Measurements from ENCODE around the gene CACUL1. TPM values are rescaled to one million over a fixed set of nuclear protein-coding genes. Genes with fewer than 3 reads are reported as not detected.
"Not testable (repeated sequence)": the region's sequence is repeated elsewhere in the genome, so short reads cannot be mapped to it uniquely, and the experiment has no call there.

CACUL1 gene
- total RNA-seq, 2 experiments from 2014 or later = 12.0 to 27.6 TPM

DNA sequence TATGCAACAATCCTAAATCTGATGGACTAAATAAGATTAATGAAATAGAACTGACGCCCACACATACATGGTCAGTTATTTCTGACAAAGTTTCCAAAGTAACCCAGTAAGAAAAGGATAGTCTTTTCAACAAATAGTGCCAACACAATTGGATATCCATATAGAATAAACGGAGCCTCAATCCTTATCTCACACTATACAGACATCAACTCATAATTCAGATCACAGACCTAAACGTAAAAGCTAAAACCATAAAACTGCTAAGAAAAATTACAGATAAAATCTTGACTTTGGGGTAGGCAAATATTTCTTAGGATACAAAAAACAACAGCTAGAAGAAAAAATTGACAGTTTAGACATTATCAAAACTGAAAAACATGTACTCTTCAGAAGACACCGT lies 8.5 kb downstream of the CACUL1 start:
- intact Hi-C loops (cut with micrococcal nuclease; ENCODE audit: unreplicated experiment) = no loop called here
- BruUV-seq (replicated peaks) = no TSS peak
- CTCF ChIA-PET (ENCODE audit: unreplicated experiment) = no interaction called here

DNA sequence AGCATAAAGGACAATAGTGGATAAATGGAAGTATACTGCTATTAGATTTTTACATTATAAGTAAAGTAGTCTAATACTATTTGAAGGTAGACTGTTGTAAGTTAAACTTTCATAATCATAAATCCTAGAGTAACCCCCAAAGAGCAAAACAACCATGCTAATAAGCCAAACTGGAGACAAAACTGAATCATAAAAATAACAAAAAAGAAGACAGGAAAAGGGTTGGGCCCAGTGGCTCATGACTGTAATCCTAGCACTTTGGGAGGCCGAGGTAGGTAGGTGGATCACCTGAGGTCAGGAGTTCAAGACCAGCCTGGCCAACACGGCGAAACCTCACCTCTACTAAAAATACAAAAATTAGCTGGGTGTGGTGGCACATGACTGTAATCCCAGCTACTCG lies 9.7 kb downstream of the CACUL1 start:
- H3K27ac ChIP-seq (ENCODE audit: low read depth, low read length, poor library complexity, severe bottlenecking) = no peak overlapping the region
- CTCF ChIA-PET (ENCODE audit: unreplicated experiment) = no interaction called here
- POLR2A ChIA-PET = no interaction called here
- intact Hi-C loops (cut with micrococcal nuclease; ENCODE audit: unreplicated experiment) = no loop called here
- no peak overlapping the region for H2AFZ ChIP-seq (ENCODE audit: low read length)
- TF ChIP-seq, protein P1, sequence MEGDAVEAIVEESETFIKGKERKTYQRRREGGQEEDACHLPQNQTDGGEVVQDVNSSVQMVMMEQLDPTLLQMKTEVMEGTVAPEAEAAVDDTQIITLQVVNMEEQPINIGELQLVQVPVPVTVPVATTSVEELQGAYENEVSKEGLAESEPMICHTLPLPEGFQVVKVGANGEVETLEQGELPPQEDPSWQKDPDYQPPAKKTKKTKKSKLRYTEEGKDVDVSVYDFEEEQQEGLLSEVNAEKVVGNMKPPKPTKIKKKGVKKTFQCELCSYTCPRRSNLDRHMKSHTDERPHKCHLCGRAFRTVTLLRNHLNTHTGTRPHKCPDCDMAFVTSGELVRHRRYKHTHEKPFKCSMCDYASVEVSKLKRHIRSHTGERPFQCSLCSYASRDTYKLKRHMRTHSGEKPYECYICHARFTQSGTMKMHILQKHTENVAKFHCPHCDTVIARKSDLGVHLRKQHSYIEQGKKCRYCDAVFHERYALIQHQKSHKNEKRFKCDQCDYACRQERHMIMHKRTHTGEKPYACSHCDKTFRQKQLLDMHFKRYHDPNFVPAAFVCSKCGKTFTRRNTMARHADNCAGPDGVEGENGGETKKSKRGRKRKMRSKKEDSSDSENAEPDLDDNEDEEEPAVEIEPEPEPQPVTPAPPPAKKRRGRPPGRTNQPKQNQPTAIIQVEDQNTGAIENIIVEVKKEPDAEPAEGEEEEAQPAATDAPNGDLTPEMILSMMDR (conservative IDR thresholded peaks at IDR 0.05; ENCODE audit: low read length) = no peak
- TF ChIP-seq EZH2phosphoT487 (IDR thresholded peaks at IDR 0.05; ENCODE audit: borderline replicate concordance, low read depth, low read length) = no peak
- H3K9me3 ChIP-seq (ENCODE audit: low read length) = no peaks in the 10 kb centered on the region
- H3K4me2 ChIP-seq (ENCODE audit: low read length) = no peak overlapping the region
- H3K36me3 ChIP-seq (ENCODE audit: insufficient read depth, low read length) = peaks cover 21% of the 10 kb centered on the region
- no TSS peak for BruUV-seq (replicated peaks)
- H3K4me1 ChIP-seq (ENCODE audit: insufficient read depth, low read length, poor library complexity, severe bottlenecking) = peaks cover 5% of the 10 kb centered on the region
- no peak overlapping the region for H3K4me3 ChIP-seq (ENCODE audit: low read depth, low read length, poor library complexity, severe bottlenecking)
- peaks cover 78% of the 10 kb centered on the region for H3K79me2 ChIP-seq (ENCODE audit: insufficient read depth, low read depth, low read length)
- no peaks in the 10 kb centered on the region for H4K20me1 ChIP-seq (ENCODE audit: insufficient read depth, low read length)
- no peaks in the 10 kb centered on the region for H3K9me2 ChIP-seq (ENCODE audit: insufficient read depth, low read length)
- no peak for DNase-seq (ENCODE audit: low spot score)

More for the DNA sequence above, 8.5 kb downstream of the CACUL1 start:
- Histone ChIP-seq H2AFZ (ENCODE audit: low read length) (no peak overlapping the region), H3K79me2 (ENCODE audit: insufficient read depth, low read depth, low read length) (peaks cover 84% of the 10 kb centered on the region), H3K4me1 (ENCODE audit: insufficient read depth, low read length, poor library complexity, severe bottlenecking) (peaks cover 5% of the 10 kb centered on the region), H3K36me3 (ENCODE audit: insufficient read depth, low read length) (peaks cover 21% of the 10 kb centered on the region), H3K9me2 (ENCODE audit: insufficient read depth, low read length) (no peaks in the 10 kb centered on the region), H3K4me3 (ENCODE audit: low read depth, low read length, poor library complexity, severe bottlenecking) (no peak overlapping the region), H3K4me2 (ENCODE audit: low read length) (no peak overlapping the region), H3K9me3 (ENCODE audit: low read length) (no peaks in the 10 kb centered on the region), H4K20me1 (ENCODE audit: insufficient read depth, low read length) (no peaks in the 10 kb centered on the region), H3K27ac (ENCODE audit: low read depth, low read length, poor library complexity, severe bottlenecking) (no peak overlapping the region)
- POLR2A ChIA-PET = interaction anchor here (0.5 kb wide), 1 partner anchor 368 kb away, joined by 3 read pairs; no protein-coding TSS in a partner anchor
- DNase-seq (ENCODE audit: low spot score) = no peak
- TF ChIP-seq EZH2phosphoT487 (IDR thresholded peaks at IDR 0.05; ENCODE audit: borderline replicate concordance, low read depth, low read length) = no peak
- TF ChIP-seq, protein P1 (conservative IDR thresholded peaks at IDR 0.05; ENCODE audit: low read length) = no peak

DNA sequence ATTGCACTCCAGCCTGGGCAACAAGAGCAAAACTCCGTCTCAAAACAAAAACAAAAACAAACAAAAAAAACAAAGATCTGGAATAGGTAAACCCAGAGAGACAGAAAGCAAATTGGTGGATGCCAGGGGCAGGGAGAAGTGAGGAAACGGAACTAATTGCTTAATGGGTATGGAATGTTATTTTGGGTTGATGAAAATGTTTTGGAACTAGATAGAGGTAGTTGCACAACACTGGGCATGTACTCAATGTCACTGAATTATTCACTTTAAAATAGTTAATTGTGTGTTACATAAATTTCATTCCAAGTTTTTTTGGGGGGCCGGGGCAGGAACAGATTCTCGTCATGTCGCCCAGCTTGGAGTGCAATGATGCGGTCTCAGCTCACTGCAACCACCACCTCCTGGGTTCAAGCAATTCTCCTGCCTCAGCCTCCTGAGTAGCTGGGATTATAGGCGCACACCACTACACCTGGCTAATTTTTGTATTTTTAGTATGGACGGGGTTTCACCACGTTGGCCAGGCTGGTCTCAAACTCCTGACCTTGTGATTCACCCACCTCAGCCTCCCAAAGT lies 10.3 kb downstream of the CACUL1 start:
- CTCF ChIA-PET (ENCODE audit: unreplicated experiment); H3K9me2 ChIP-seq (ENCODE audit: insufficient read depth, low read length); H3K9me3 ChIP-seq (ENCODE audit: low read length); H2AFZ ChIP-seq (ENCODE audit: low read length); H4K20me1 ChIP-seq (ENCODE audit: insufficient read depth, low read length); H3K4me1 ChIP-seq (ENCODE audit: insufficient read depth, low read length, poor library complexity, severe bottlenecking); DNase-seq (ENCODE audit: low spot score); intact Hi-C loops (cut with micrococcal nuclease; ENCODE audit: unreplicated experiment); BruUV-seq (replicated peaks); POLR2A ChIA-PET; H3K4me3 ChIP-seq (ENCODE audit: low read depth, low read length, poor library complexity, severe bottlenecking); H3K4me2 ChIP-seq (ENCODE audit: low read length); H3K27ac ChIP-seq (ENCODE audit: low read depth, low read length, poor library complexity, severe bottlenecking): not testable (repeated sequence)
- Histone ChIP-seq H3K79me2 (ENCODE audit: insufficient read depth, low read depth, low read length) (peaks cover 76% of the 10 kb centered on the region), H3K36me3 (ENCODE audit: insufficient read depth, low read length) (peaks cover 18% of the 10 kb centered on the region)
